Thyroid gland (tissue), 4 donors: ENCODE data around the gene CDKN2AIPNL. TPM values are rescaled to one million over a fixed set of nuclear protein-coding genes. Genes with fewer than 3 reads are reported as not detected.

ENCODE experiments used
- DNase-seq, 2 donors: peaks; one replicate each; pipeline ENCODE4 v3.0.0-alpha.2; 2019
- H3K27ac ChIP-seq, 3 donors: fragments of 200-600 bp; sonication (generic); 1 replicate in 2 of 3; 2 replicates in 1 of 3; pipeline ENCODE4 v1.5.1; 2016 to 2019; ENCODE audit warnings: mild to moderate bottlenecking in 1 of 3, moderate library complexity in 1 of 3
- H3K27me3 ChIP-seq: fragments of 200-600 bp; sonication (generic); one replicate; pipeline ENCODE4 v1.5.1; 2019
- H3K36me3 ChIP-seq, 2 donors: fragments of 200-600 bp; sonication (generic); one replicate each; pipeline ENCODE4 v1.5.1; 2016 to 2019
- H3K4me1 ChIP-seq, 2 donors: fragments of 200-600 bp; sonication (generic); one replicate each; pipeline ENCODE4 v1.5.1; 2017 to 2019
- H3K4me3 ChIP-seq, 3 donors: fragments of 200-600 bp; sonication (generic); replicated peaks in 1 of 3; 1 replicate in 2 of 3; 2 replicates in 1 of 3; pipeline ENCODE4 v1.5.1; 2016; ENCODE audit warnings: mild to moderate bottlenecking in 1 of 3
- H3K9me3 ChIP-seq: fragments of 200-600 bp; sonication (generic); one replicate; pipeline ENCODE4 v1.5.1; 2017
- POLR2A ChIP-seq, 2 donors: fragments of 450-650 bp; IDR thresholded peaks; one replicate each; pipeline ENCODE4 v1.6.1; 2017; ENCODE audit warnings: antibody characterized with exemption in 2 of 2, mild to moderate bottlenecking in 2 of 2, moderate library complexity in 1 of 2
- WGBS, 2 donors: methylation state at CpG; one replicate each; pipeline ENCODE4 v1.1.5; 2017; 5-methylcytosine and 5-hydroxymethylcytosine counted together
- intact Hi-C: fragments of 100-400 bp; cut with DNase I; formaldehyde crosslinking; loops from one replicate; pipeline ENCODE4 v1.15.1; 2023
- total RNA-seq, 4 donors: library from RNA; depleted of rRNA; stranded (reverse); fragments of >200 nt; gene quantifications; one replicate each; pipeline ENCODE4 v1.2.3, GENCODE V29; 2016
- TF ChIP-seq, protein P1 (sequence below), 6 experiments: fragments of 200-600 bp in 3 of 6; fragments of 450-650 bp in 3 of 6; sonication (generic) in 3 of 6; IDR thresholded peaks; one replicate each; pipeline ENCODE4 v1.5.1; 2016 to 2019; ENCODE audit warnings: antibody characterized with exemption in 6 of 6, mild to moderate bottlenecking in 2 of 6, inconsistent platforms in 1 of 6, moderate library complexity in 1 of 6

Gene CDKN2AIPNL
- total RNA-seq, 4 donors from 2014 or later: 27.9 to 42.3 (median 34.8) TPM

GRCh38 chr5:134446938-134447337, 35.3 kb upstream of the CDKN2AIPNL start:
- no peak for DNase-seq
- peak overlapping the region; percentile 64 to 84 (median 82) for H3K27ac ChIP-seq
- no peak for TF ChIP-seq POLR2A (IDR thresholded peaks at IDR 0.05)
- TF ChIP-seq, protein P1, sequence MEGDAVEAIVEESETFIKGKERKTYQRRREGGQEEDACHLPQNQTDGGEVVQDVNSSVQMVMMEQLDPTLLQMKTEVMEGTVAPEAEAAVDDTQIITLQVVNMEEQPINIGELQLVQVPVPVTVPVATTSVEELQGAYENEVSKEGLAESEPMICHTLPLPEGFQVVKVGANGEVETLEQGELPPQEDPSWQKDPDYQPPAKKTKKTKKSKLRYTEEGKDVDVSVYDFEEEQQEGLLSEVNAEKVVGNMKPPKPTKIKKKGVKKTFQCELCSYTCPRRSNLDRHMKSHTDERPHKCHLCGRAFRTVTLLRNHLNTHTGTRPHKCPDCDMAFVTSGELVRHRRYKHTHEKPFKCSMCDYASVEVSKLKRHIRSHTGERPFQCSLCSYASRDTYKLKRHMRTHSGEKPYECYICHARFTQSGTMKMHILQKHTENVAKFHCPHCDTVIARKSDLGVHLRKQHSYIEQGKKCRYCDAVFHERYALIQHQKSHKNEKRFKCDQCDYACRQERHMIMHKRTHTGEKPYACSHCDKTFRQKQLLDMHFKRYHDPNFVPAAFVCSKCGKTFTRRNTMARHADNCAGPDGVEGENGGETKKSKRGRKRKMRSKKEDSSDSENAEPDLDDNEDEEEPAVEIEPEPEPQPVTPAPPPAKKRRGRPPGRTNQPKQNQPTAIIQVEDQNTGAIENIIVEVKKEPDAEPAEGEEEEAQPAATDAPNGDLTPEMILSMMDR (IDR thresholded peaks at IDR 0.05): no peak
- no peaks in the 10 kb centered on the region for H3K36me3 ChIP-seq
- H3K4me3 ChIP-seq: no peak overlapping the region
- H3K9me3 ChIP-seq: no peaks in the 10 kb centered on the region
- intact Hi-C loops: no loop called here
- 84 to 90% methylated on average over 2 of the region's 2 CpGs for WGBS, 2 donors
- peaks cover 19 to 28% of the 10 kb centered on the region in 2 donors for H3K4me1 ChIP-seq
- H3K27me3 ChIP-seq: no peaks in the 10 kb centered on the region

DNA sequence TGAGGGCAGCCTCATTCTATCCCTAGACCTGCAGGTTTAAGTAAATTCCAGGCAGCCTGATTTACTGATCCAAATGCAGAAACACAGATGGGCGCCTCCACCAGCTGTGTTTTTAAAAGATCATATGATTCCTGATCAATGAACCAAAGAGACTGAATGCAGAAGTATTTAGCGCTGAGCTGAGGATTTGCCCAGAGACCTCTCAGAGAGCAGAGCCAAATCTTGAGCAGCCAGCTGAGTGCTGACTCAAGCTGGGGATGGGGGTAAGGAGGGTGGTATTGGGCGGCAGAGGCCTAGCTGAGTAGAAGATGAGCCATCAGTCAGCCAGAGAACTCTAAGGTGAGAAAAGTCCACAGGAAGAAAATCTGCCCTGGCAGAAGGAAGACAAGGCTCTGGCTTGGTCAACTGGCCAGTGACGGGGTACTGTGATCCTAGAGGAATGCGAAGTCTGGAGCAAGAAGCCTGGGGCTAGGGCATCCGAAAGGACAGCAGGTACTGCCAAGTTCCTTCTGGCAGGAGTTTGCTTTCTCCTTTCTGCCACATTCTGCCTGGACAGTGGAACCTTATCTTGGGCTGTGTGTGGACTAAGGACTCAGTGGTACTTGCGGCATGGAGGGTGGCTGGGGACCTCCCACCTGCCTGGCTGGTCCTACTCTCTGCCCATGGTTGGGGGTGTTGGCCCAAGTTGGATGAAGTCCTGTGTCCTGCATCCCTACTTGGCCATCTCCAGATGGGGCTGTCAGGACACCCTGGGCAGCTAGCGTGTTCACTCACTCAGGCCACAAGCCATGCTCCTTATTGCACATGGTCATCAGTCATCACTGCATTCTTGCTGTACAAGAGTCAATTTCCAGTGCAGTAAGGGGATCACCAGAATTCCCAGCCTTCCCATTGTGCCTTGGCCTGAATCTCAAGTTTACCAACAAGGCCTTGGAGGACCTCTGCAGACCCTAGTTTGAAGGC, 34.5 kb upstream of the CDKN2AIPNL start:
- H3K4me3 ChIP-seq: no peak overlapping the region
- peak; percentile 72 to 73 for DNase-seq
- WGBS, 2 donors: 67 to 68% methylated on average over 7 to 8 of the region's 8 CpGs
- peaks cover 19 to 23% of the 10 kb centered on the region in 2 donors for H3K4me1 ChIP-seq
- TF ChIP-seq POLR2A (IDR thresholded peaks at IDR 0.05): peak in 1 of 2 donors; percentile 44
- TF ChIP-seq, protein P1 (IDR thresholded peaks at IDR 0.05): no peak
- no peaks in the 10 kb centered on the region for H3K36me3 ChIP-seq
- no peaks in the 10 kb centered on the region for H3K9me3 ChIP-seq
- no peaks in the 10 kb centered on the region for H3K27me3 ChIP-seq
- peak overlapping the region; percentile 64 to 84 (median 82) for H3K27ac ChIP-seq
- intact Hi-C loops: no loop called here

- intact Hi-C loops: no loop called here
These were observed 33.3 kb upstream of the CDKN2AIPNL start for GRCh38 chr5:134444941-134445471.

GRCh38 chr5:134440201-134440755, 28.6 kb upstream of the CDKN2AIPNL start:
- Histone ChIP-seq H3K4me3 (no peak overlapping the region), H3K4me1 (peaks cover 45 to 52% of the 10 kb centered on the region in 2 donors), H3K27ac (peak overlapping the region; percentile 91 to 96 (median 92)), H3K27me3 (no peaks in the 10 kb centered on the region), H3K36me3 (no peaks in the 10 kb centered on the region), H3K9me3 (no peaks in the 10 kb centered on the region)
- no peak for DNase-seq
- intact Hi-C loops: no loop called here
- TF ChIP-seq, protein P1 (IDR thresholded peaks at IDR 0.05): no peak
- no peak for TF ChIP-seq POLR2A (IDR thresholded peaks at IDR 0.05)
- WGBS, 2 donors: 63 to 64% methylated on average over 3 of the region's 3 CpGs

More at GRCh38 chr5:134444941-134445471, 33.3 kb upstream of the CDKN2AIPNL start:
- DNase-seq: no peak
- Histone ChIP-seq H3K4me1 (peaks cover 19 to 26% of the 10 kb centered on the region in 2 donors), H3K9me3 (no peaks in the 10 kb centered on the region), H3K4me3 (no peak overlapping the region), H3K27me3 (no peaks in the 10 kb centered on the region), H3K36me3 (no peaks in the 10 kb centered on the region), H3K27ac (peak overlapping the region; percentile 64 to 84 (median 82))
- 97 to 98% methylated on average over 5 of the region's 5 CpGs for WGBS, 2 donors
- TF ChIP-seq, protein P1 (IDR thresholded peaks at IDR 0.05): no peak
